ENCODE data around the gene TECR. TPM values are rescaled to one million over a fixed set of nuclear protein-coding genes. Genes with fewer than 3 reads are reported as not detected.
"Not testable (repeated sequence)": the region's sequence is repeated elsewhere in the genome, so short reads cannot be mapped to it uniquely, and the experiment has no call there.

The TECR gene
- polyA plus RNA-seq, 4 donors: 137 to 174 (median 150) TPM

GRCh38 chr19:14559916-14560775 is 30.8 kb downstream of the TECR start:
- DNase-seq (ENCODE audit: low read depth in 4 of 4, low spot score in 3 of 4): no peak

- no peak for DNase-seq (ENCODE audit: low read depth in 4 of 4, low spot score in 3 of 4)
Measured at GRCh38 chr19:14560776-14561108, 31.3 kb downstream of the TECR start.

- no peak for DNase-seq (ENCODE audit: low read depth in 4 of 4, low spot score in 3 of 4)
Measured at GRCh38 chr19:14561249-14561648, 31.9 kb downstream of the TECR start.

- no peak for DNase-seq (ENCODE audit: low read depth in 4 of 4, low spot score in 3 of 4)
Measured at GRCh38 chr19:14561847-14562351, 32.5 kb downstream of the TECR start.

- DNase-seq (ENCODE audit: low read depth in 4 of 4, low spot score in 3 of 4): no peak
Measured at GRCh38 chr19:14562660-14563589, 33.5 kb downstream of the TECR start.

- no peak for DNase-seq (ENCODE audit: low read depth in 4 of 4, low spot score in 3 of 4)
Measured at GRCh38 chr19:14563590-14563926, 34.2 kb downstream of the TECR start.

GRCh38 chr19:14563989-14564651 is 34.7 kb downstream of the TECR start:
- no peak for DNase-seq (ENCODE audit: low read depth in 4 of 4, low spot score in 3 of 4)

- not testable (repeated sequence) for DNase-seq (ENCODE audit: low read depth in 4 of 4, low spot score in 3 of 4)
Measured at GRCh38 chr19:14564652-14565297, 35.4 kb downstream of the TECR start.

- no peak for DNase-seq (ENCODE audit: low read depth in 4 of 4, low spot score in 3 of 4)
Measured at GRCh38 chr19:14565298-14565679, 35.9 kb downstream of the TECR start.

- DNase-seq (ENCODE audit: low read depth in 4 of 4, low spot score in 3 of 4): no peak
Measured at GRCh38 chr19:14565765-14566711, 36.6 kb downstream of the TECR start.

GRCh38 chr19:14566712-14567077 is 37.3 kb downstream of the TECR start:
- DNase-seq (ENCODE audit: low read depth in 4 of 4, low spot score in 3 of 4): no peak

GRCh38 chr19:14567079-14567478 is 37.7 kb downstream of the TECR start:
- DNase-seq (ENCODE audit: low read depth in 4 of 4, low spot score in 3 of 4): no peak

GRCh38 chr19:14570864-14571527 is 41.6 kb downstream of the TECR start:
- no peak for DNase-seq (ENCODE audit: low read depth in 4 of 4, low spot score in 3 of 4)

GRCh38 chr19:14571695-14572490 is 42.5 kb downstream of the TECR start, which contains the start of gene NDUFB7:
Gene NDUFB7, minus strand, starts transcription at chr19:14572066. Its CDS starts 66 bp downstream, at chr19:14572000.
- peak; percentile 76 to 85 (median 80) for DNase-seq (ENCODE audit: low read depth in 4 of 4, low spot score in 3 of 4)

- no peak for DNase-seq (ENCODE audit: low read depth in 4 of 4, low spot score in 3 of 4)
Measured at GRCh38 chr19:14575428-14575980, 46.1 kb downstream of the TECR start.

- DNase-seq (ENCODE audit: low read depth in 4 of 4, low spot score in 3 of 4): no peak
Measured at GRCh38 chr19:14576363-14576762, 47.0 kb downstream of the TECR start.

- no peak for DNase-seq (ENCODE audit: low read depth in 4 of 4, low spot score in 3 of 4)
Measured at GRCh38 chr19:14577264-14577663, 47.9 kb downstream of the TECR start.
